HG02970 (cell line): Measurements from ENCODE around the gene NPVF.

Experiments
- ATAC-seq: cut with Tn5 transposase; IDR thresholded peaks from one replicate; pipeline ENCODE4 v1.9.1; 2021; ENCODE audit warnings: mild to moderate bottlenecking, moderate library complexity, moderate number of reproducible peaks; ENCODE audit not compliant: unreplicated experiment, low FRiP score

NPVF gene

DNA sequence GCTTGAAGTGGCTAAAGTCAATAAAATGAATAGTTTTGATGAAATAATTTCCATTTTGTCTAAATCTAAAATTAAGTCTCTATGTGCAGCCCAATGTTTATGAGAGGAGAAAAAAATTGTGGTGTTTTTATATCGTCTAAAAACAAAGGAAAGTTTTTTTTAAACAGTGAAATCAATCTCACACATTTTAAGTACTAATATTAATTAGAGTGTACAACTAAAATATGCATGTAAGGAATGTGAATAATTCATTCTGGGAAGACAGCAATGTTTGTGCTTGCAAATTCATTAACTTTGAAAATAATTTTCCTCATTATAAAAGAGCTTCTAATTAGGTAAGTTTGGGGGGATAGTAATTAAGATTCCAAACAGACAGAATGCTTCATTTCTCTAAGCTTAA is at the start of gene NPVF:
NPVF (minus strand) TSS at position 101 of the 400 bp plus-strand sequence; CDS start at position 54, 47 bp downstream.
- ATAC-seq: no peak

DNA sequence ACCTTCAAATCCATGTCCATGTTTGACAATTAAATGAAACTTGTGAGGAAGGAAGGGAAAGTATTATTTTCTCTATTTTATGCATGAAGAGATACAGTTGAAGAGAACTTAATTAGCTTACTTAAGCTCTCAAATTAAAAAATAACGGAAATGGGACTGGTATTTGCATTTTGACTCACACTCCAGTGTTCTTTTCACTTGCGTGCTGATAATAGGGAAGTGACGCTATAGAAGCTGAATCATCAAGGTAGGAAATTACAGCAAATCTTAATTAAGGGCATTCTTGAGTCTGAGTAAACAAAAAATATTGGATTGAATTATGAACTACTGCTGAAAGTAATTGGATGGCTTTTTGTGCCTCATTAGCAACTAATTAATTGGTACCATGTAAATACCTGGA is 44.0 kb upstream of the NPVF start:
- no peak for ATAC-seq

GRCh38 chr7:25263337-25263736 is 35.1 kb upstream of the NPVF start:
- no peak for ATAC-seq

- ATAC-seq: no peak
These were observed 34.3 kb upstream of the NPVF start for GRCh38 chr7:25262586-25262985.

- no peak for ATAC-seq
These were observed 33.4 kb upstream of the NPVF start for GRCh38 chr7:25261545-25262140.

DNA sequence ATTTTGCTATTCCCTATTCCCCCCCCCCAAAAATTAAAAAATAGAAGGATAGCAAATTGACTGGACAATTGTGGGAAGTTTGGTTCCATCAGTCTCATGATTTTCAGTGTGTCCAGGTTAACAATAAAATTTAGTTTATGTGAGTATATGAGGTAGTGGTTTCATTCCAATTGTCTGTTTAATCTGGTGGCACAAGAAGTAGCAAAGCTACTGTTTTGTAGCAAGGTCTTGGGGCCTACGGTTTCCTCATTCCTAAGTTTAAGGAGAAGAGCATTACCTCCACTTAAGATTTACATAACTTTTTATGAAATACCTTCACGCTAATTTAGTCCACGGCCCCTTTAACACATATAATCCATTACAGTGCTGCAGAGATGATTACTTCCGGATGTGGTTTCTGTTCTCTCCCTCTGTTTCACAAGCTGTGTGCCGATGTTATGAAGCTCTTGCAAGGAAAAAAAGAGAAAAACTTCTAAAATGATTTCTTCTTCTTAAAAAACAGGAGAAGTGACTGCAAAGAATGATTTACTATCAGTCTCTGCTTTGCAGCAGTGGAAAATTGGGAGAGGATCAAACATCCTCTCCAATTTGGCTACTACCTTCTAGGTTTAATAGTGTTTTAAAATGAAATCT is 32.7 kb upstream of the NPVF start:
- ATAC-seq: no peak

DNA sequence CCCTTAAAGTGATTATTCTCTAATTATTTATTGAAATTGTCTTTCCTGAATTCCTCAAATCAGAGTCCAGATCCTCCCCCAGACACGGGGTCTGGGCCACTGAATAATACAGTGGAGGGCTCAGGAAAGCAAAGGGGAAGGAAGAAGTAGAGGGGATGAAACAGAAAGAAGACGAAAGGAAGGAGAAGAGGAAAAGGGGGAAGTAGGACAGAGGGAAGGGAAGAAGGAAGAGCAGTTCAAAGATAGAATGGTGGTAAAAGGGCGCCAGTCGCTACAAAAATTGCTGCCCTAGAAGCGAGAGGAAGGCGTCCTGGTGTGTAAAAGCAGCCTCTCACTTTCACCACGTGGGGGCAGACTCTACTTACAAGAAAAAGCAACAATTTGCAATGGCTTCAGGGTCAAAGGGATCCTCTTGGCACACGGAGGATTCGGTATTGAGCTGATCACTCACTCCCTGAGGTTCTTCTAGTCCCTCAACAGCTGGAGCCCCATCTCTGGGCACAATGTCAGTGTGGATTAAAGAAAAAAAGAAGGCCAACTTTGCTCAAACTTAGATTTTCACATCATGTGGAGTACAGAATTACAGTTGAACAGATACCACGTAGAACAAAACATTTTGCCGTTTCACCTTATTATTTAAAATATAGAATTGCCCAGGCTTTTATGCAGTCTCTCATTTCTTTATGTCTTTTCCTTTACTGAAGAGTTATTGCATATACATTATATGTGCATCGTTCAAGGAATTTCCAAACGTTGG is 31.4 kb upstream of the NPVF start:
- no peak for ATAC-seq

DNA sequence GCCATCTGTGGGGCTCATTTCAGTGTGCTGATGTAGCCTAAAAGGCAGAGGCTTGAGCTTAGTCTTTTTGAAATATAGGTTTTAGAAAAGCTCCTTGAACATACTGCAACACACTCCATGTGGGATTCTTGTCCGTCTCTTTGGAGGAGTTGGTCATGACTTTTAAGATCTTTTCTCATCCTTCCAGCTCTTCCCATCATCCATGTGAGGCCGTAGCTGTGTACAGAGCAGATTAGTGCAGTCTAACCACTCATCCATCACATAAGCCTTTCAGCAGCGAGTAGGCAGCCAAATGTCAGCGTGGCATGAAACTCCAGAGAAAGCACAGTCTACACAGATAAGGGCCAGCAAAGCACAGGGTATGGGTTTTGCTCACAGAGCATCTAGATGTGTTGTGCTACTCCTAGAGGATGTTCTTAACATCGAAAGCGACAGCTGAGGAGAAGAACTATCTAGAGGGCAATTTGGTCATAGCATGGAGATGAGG is 28.1 kb upstream of the NPVF start:
- ATAC-seq: no peak

DNA sequence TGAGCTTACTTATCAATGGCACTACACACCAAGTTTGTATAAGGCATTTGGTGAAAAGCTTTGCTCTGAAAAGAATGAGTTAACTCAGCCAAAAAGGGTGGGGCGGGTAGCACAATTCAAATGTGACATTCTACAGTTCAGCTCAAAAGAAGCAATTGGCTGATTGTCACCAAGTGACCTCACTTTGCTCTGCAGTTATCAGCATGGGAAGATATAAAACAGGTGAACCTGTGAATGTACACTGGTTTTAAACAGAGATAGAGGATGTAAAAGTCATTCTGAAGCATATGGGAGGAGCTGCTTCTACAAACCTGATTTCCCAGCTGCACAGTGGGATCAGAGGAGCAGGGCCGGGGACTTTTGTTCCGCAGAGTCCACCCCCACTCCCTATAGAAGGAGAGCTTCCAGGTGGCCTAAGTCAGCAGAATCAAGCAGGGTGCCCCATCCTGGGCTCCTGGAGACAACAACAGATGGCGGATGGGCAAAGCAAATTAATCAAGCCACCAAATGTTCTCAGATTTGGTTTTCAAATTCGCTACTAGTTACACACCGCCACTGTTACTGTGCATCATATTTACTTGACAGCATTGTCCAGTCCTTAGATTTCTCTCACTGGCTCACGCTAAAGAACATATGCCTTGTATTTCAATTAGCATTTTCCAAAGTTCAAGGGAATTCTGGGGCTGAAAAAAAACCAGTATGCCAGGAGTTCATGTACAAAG is 27.5 kb upstream of the NPVF start:
- ATAC-seq: no peak

DNA sequence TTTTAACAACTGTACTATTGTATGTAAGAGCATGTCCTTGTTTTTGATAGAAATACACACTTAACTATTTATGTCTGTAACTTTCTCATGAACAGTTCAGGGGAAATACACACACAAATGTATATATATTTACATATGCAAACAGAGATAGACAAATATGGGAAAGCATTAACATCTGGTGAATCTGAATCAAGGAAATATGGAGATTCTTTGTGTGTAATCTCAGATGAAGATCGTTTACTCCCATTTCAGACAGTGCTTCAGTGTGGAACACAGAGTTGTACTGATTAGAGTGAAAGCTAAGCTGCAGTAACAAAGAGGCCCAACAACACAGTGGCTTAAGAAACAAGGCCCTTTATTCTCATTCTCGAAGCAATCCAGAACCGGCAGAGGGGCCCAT is 26.3 kb upstream of the NPVF start:
- ATAC-seq: no peak

DNA sequence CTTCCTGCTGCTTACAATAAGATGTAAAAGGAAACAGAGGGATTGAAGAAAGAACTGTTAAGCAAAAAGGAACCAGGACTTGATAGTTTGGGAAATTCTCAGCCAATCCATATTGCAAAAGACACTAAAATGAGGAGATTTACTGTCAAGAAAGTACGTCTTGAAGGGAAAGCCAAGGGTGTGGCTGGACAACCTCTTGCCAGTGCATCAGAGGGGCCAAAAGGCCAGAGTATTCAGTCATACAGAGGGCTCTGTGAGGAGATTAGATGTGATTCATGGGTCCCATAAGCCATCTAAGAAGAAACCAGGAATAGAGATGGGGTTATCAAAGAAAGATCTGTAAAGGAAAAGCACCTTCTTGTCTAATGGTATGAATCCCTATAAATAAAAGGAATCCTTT is 25.4 kb upstream of the NPVF start:
- ATAC-seq: no peak

GRCh38 chr7:25250386-25250785 is 22.1 kb upstream of the NPVF start:
- no peak for ATAC-seq

- ATAC-seq: no peak
These were observed 21.5 kb upstream of the NPVF start for GRCh38 chr7:25249772-25250171.

DNA sequence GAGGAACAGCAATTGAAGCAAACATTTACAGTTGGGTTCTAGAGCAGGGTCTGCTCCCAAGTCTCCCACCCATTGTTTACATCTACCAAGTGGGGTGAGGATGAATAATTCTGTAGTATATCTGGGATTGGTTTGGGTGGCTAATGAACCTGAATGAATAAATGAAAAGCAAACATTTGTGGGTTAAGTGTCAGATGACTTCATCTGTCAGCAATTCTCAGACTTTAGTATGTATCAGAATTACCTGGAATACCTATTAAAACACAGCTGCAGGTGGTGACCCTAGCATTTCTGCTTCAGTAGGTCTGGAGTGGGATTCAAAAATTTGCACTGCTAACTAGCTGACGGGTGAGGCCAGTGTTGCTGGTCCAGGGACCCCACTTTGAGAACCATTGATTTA is 18.0 kb upstream of the NPVF start:
- no peak for ATAC-seq

GRCh38 chr7:25244254-25245033 is 16.2 kb upstream of the NPVF start:
- ATAC-seq: no peak

DNA sequence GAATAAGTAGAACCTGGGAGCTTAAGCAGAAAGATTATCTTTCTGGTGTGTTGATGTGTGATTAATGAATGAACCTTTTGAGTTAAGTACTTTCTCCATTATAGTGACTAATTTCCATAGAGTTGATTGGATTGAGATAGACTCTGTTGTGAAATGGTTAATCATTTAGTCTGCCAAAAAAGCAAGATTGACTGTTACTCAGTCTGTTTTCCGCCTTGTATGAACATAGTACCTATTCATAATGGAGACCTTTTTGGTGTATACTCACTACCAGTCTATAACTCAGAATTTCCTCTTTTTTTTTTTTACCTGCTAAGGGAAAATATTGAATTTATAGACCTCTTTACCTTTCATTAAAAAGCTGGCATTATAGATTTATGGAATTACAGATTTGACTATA is 14.4 kb upstream of the NPVF start:
- ATAC-seq: no peak

DNA sequence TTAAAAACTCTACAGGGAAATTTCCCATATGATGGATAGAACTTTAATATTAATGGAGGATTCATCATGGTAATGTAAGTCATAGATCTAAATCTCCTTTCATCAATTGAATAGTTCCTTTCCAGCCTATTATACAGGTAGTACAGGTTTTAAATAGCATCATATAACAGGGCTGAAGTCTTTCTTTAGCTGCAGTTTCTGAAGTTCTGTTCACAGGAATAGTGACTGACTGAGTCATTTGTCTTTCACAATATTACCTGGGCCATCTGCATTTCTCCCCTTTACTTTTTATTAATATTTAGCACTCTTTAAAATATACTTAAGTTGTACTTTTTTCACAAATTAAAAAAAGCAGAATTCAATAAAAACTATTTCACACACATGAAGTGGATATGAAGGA is 12.6 kb upstream of the NPVF start:
- no peak for ATAC-seq

DNA sequence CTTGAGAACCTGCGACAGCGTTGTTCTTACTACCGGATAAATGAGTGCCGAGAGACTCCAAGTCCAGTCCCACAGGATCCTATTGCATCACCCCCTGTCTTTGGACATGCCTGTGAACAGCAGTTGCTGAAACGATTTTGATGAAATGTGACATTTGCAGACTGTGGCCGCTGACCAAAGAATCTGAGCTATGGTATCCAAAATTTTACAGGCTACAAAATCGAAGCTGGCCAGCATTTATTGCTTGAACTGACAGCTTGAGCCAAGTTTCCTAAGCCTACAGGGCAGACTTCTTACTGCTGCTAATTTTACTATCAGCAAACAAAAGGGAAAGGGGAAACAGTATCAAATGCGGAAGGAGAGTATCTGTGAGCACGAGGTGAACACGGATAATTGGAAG is 12.1 kb upstream of the NPVF start:
- no peak for ATAC-seq

- ATAC-seq: no peak
These were observed 11.6 kb upstream of the NPVF start for GRCh38 chr7:25239888-25240287.

DNA sequence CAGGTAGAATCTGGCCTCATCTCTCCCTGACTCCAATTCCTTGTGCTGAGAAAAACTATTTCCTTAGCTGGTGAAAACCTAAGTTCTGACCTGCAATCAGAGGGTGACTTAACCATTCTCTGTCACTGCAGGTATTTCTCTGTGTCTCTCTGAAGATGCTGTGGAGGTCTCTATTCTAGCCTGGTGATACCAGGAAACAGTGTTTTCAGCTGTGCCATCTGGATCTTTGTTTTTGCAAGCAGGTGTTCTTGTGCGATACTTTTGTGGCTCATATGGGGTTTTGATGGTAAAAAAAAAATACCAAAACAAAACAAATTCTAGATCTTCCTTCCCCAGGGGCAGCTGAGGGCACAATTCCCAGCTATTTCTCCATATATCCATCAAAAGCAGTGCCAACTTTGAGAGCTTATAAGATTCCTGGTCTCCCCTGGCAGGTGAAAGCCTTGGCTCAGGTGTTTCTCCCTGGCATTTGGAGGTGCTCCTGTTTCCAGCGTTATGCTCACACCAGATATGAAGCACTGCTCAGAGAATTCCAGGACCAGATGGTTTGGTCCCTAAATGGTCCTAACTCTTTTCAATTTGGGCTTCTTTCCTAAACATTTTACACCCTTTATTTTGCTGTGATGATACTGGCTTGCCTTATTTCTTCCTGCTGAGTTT is 9.9 kb upstream of the NPVF start:
- no peak for ATAC-seq
